CD4-positive, alpha-beta T cell (primary cell): Measurements from ENCODE around the gene DCLK1. TPM values are rescaled to one million over a fixed set of nuclear protein-coding genes. Genes with fewer than 3 reads are reported as not detected.

Experiments used
- ATAC-seq: fragments of 200-7000 bp; cut with Tn5 transposase; one replicate; pipeline ENCODE4 v1.10.0; 2022; ENCODE audit warnings: mild to moderate bottlenecking; ENCODE audit not compliant: poor library complexity
- CTCF ChIA-PET: fragments of 350-600 bp; sonication (Branson Sonifier 250); formaldehyde crosslinking; loops from one replicate; lab custom pipeline; 2021; ENCODE audit warnings: antibody characterized with exemption, inconsistent platforms; lab: Charles Lee
- POLR2A ChIA-PET: fragments of 350-600 bp; sonication (Branson Sonifier 250); formaldehyde crosslinking; loops from one replicate; lab custom pipeline; 2021; ENCODE audit warnings: antibody characterized with exemption, inconsistent platforms; lab: Charles Lee
- DNase-seq, 14 experiments: peaks; one replicate each; pipeline ENCODE4 v3.0.0-alpha.2; 2013 to 2020; ENCODE audit warnings: mixed read lengths in 2 of 14
- H3K27ac ChIP-seq, 2 donors: one replicate each; pipeline versions ENCODE4 v1.5.1 to v1.7.0; 2013; ENCODE audit warnings: low read length in 2 of 2, low read depth in 1 of 2, mild to moderate bottlenecking in 1 of 2
- H3K27me3 ChIP-seq, 2 experiments: 1 replicate in 1 of 2; 2 replicates in 1 of 2; pipeline versions ENCODE4 v1.6.1 to v1.7.0; 2013; ENCODE audit warnings: low read length in 2 of 2, control low read depth in 1 of 2, mild to moderate bottlenecking in 1 of 2, moderate library complexity in 1 of 2; ENCODE audit not compliant: insufficient read depth in 2 of 2, control insufficient read depth in 1 of 2
- H3K36me3 ChIP-seq: one replicate; pipeline ENCODE4 v1.6.1; 2013; ENCODE audit warnings: low read length, control low read depth; ENCODE audit not compliant: insufficient read depth
- H3K4me1 ChIP-seq: one replicate; pipeline ENCODE4 v1.6.1; 2013; ENCODE audit warnings: low read length, control low read depth; ENCODE audit not compliant: insufficient read depth
- H3K4me3 ChIP-seq: one replicate; pipeline ENCODE4 v1.5.1; 2013; ENCODE audit warnings: mild to moderate bottlenecking, low read length, moderate library complexity
- H3K9me3 ChIP-seq, 2 experiments: 1 replicate in 1 of 2; 2 replicates in 1 of 2; pipeline versions ENCODE4 v1.6.1 to v1.7.0; 2013; ENCODE audit warnings: low read length in 2 of 2, mild to moderate bottlenecking in 2 of 2, control low read depth in 1 of 2, moderate library complexity in 1 of 2; ENCODE audit not compliant: control insufficient read depth in 1 of 2, insufficient read depth in 1 of 2
- H3K27ac Mint-ChIP-seq: one replicate; pipeline ENCODE4 v1.8.0; 2020; ENCODE audit warnings: mixed read lengths
- H3K27me3 Mint-ChIP-seq: one replicate; pipeline ENCODE4 v1.8.0; 2021; ENCODE audit warnings: mixed read lengths
- H3K36me3 Mint-ChIP-seq: one replicate; pipeline ENCODE4 v1.8.0; 2021; ENCODE audit warnings: low read depth, mixed read lengths
- H3K4me1 Mint-ChIP-seq: one replicate; pipeline ENCODE4 v1.8.0; 2021; ENCODE audit warnings: low read depth, mixed read lengths
- H3K4me3 Mint-ChIP-seq: one replicate; pipeline ENCODE4 v1.8.0; 2020; ENCODE audit warnings: mild to moderate bottlenecking, mixed read lengths
- H3K9me3 Mint-ChIP-seq: one replicate; pipeline ENCODE4 v1.8.0; 2020; ENCODE audit warnings: mixed read lengths
- intact Hi-C, 2 experiments: fragments of 100-400 bp; cut with DNase I in 1 of 2; cut with micrococcal nuclease in 1 of 2; formaldehyde crosslinking; loops; one replicate each; pipeline versions ENCODE4 v1.15.1 to v1.9.0; 2023 to 2025; cut with DNase I, micrococcal nuclease
- total RNA-seq, 174 experiments: library from RNA in 2 of 174; stranded (reverse) in 2 of 174; gene quantifications; one replicate each; pipeline ENCODE4 v1.2.3 and lab custom pipeline; 2021 to 2026
- TF ChIP-seq, protein P1 (sequence below): fragments of 200-600 bp; IDR thresholded peaks from one replicate; pipeline ENCODE4 v1.8.0; 2022; ENCODE audit warnings: antibody characterized with exemption, mild to moderate bottlenecking

The DCLK1 gene
- total RNA-seq, 2 experiments from 2014 or later, result not detected

- DNase-seq (no peak), ATAC-seq (no peak)
- H3K9me3 ChIP-seq, result peaks cover 0 to 5% of the 10 kb centered on the region in 2 experiments
- peaks cover 14% of the 10 kb centered on the region for H3K9me3 Mint-ChIP-seq
- ChIA-PET POLR2A (no interaction called here), CTCF (no interaction called here)
- no peak overlapping the region for H3K4me3 Mint-ChIP-seq
- H3K4me1 Mint-ChIP-seq, result no peaks in the 10 kb centered on the region
- intact Hi-C loops, result no loop called here
- no peaks in the 10 kb centered on the region for H3K36me3 ChIP-seq
- H3K36me3 Mint-ChIP-seq, result no peaks in the 10 kb centered on the region
- no peaks in the 10 kb centered on the region for H3K27me3 ChIP-seq
- TF ChIP-seq, protein P1, sequence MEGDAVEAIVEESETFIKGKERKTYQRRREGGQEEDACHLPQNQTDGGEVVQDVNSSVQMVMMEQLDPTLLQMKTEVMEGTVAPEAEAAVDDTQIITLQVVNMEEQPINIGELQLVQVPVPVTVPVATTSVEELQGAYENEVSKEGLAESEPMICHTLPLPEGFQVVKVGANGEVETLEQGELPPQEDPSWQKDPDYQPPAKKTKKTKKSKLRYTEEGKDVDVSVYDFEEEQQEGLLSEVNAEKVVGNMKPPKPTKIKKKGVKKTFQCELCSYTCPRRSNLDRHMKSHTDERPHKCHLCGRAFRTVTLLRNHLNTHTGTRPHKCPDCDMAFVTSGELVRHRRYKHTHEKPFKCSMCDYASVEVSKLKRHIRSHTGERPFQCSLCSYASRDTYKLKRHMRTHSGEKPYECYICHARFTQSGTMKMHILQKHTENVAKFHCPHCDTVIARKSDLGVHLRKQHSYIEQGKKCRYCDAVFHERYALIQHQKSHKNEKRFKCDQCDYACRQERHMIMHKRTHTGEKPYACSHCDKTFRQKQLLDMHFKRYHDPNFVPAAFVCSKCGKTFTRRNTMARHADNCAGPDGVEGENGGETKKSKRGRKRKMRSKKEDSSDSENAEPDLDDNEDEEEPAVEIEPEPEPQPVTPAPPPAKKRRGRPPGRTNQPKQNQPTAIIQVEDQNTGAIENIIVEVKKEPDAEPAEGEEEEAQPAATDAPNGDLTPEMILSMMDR, result no peak
- no peak overlapping the region for H3K4me3 ChIP-seq
- H3K4me1 ChIP-seq, result no peaks in the 10 kb centered on the region
- H3K27ac ChIP-seq, result no peak overlapping the region
- H3K27ac Mint-ChIP-seq, result no peak overlapping the region
- H3K27me3 Mint-ChIP-seq, result no peaks in the 10 kb centered on the region
These were observed 165.2 kb downstream of the DCLK1 start for GRCh38 chr13:35966024-35966423.

GRCh38 chr13:35965226-35965927 is 165.8 kb downstream of the DCLK1 start:
- TF ChIP-seq, protein P1, result no peak
- ChIA-PET CTCF (no interaction called here), POLR2A (no interaction called here)
- no peak overlapping the region for H3K27ac Mint-ChIP-seq
- H3K36me3 Mint-ChIP-seq, result no peaks in the 10 kb centered on the region
- no peak overlapping the region for H3K27ac ChIP-seq
- no peaks in the 10 kb centered on the region for H3K4me1 ChIP-seq
- no peaks in the 10 kb centered on the region for H3K27me3 ChIP-seq
- H3K4me3 ChIP-seq, result no peak overlapping the region
- intact Hi-C loops, result no loop called here
- H3K4me3 Mint-ChIP-seq, result no peak overlapping the region
- DNase-seq (no peak), ATAC-seq (no peak)
- H3K9me3 Mint-ChIP-seq, result peaks cover 13% of the 10 kb centered on the region
- H3K9me3 ChIP-seq, result peaks cover 0 to 5% of the 10 kb centered on the region in 2 experiments
- H3K4me1 Mint-ChIP-seq, result no peaks in the 10 kb centered on the region
- H3K36me3 ChIP-seq, result no peaks in the 10 kb centered on the region
- no peaks in the 10 kb centered on the region for H3K27me3 Mint-ChIP-seq

DNA sequence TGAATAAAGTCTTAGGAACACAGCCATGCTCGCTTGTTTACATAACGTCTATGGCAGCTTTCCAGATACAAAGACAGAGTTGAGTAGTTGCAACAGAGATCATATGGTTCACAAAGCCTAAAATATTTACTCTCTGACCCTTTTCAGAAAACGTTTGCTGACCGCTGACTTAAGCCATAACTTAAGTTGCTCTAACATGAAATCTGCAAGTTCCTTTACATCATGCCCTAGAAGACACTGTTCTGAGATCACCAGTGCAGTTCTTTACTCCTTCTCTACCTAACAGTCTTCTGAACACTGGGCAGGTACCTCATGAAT is 166.4 kb downstream of the DCLK1 start:
- ChIA-PET CTCF (no interaction called here), POLR2A (no interaction called here)
- peaks cover 0 to 5% of the 10 kb centered on the region in 2 experiments for H3K9me3 ChIP-seq
- intact Hi-C loops, result no loop called here
- no peaks in the 10 kb centered on the region for H3K4me1 Mint-ChIP-seq
- H3K4me3 ChIP-seq, result no peak overlapping the region
- peaks cover 13% of the 10 kb centered on the region for H3K9me3 Mint-ChIP-seq
- ATAC-seq (no peak), DNase-seq (no peak)
- no peaks in the 10 kb centered on the region for H3K36me3 ChIP-seq
- H3K27ac Mint-ChIP-seq, result no peak overlapping the region
- H3K27me3 ChIP-seq, result no peaks in the 10 kb centered on the region
- H3K27ac ChIP-seq, result no peak overlapping the region
- no peaks in the 10 kb centered on the region for H3K27me3 Mint-ChIP-seq
- no peak overlapping the region for H3K4me3 Mint-ChIP-seq
- TF ChIP-seq, protein P1, result no peak
- no peaks in the 10 kb centered on the region for H3K4me1 ChIP-seq
- H3K36me3 Mint-ChIP-seq, result no peaks in the 10 kb centered on the region
